Ishikawa (cell line): ENCODE results near the gene ALDH1L1.
A peak's percentile ranks its signal among the peaks of the same experiment; 100 is the strongest.

ENCODE experiments used
- CEBPB ChIP-seq: IDR thresholded peaks from 2 replicates; pipeline ENCODE4 v1.6.1; 2012
- CREB1 ChIP-seq: IDR thresholded peaks from 2 replicates; pipeline ENCODE4 v1.6.1; 2012; ENCODE audit warnings: low read depth
- EP300 ChIP-seq: IDR thresholded peaks from 2 replicates; pipeline ENCODE4 v1.6.1; 2012; ENCODE audit warnings: borderline replicate concordance
- NFIC ChIP-seq: IDR thresholded peaks from 2 replicates; pipeline ENCODE4 v1.6.1; 2012
- RAD21 ChIP-seq: IDR thresholded peaks from 2 replicates; pipeline ENCODE4 v1.6.1; 2012; ENCODE audit warnings: low read depth
- TAF1 ChIP-seq: IDR thresholded peaks from 2 replicates; pipeline ENCODE4 v1.6.1; 2012; ENCODE audit warnings: low read depth, mild to moderate bottlenecking
- TEAD4 ChIP-seq: IDR thresholded peaks from 2 replicates; pipeline ENCODE4 v1.6.1; 2012
- YY1 ChIP-seq: IDR thresholded peaks from 2 replicates; pipeline ENCODE4 v1.6.1; 2012; ENCODE audit warnings: low read depth
- ZBTB7A ChIP-seq: IDR thresholded peaks from 2 replicates; pipeline ENCODE4 v1.6.1; 2012; ENCODE audit warnings: low read depth
- TF ChIP-seq, protein P1 (sequence below): IDR thresholded peaks from 2 replicates; pipeline ENCODE4 v1.6.1; 2012
- TF ChIP-seq, protein P2 (sequence below): IDR thresholded peaks from 2 replicates; pipeline ENCODE4 v1.6.1; 2012; ENCODE audit warnings: low read depth, mild to moderate bottlenecking

GRCh38 chr3:126180477-126181397 is at the start of gene ALDH1L1:
- TF ChIP-seq, protein P1, sequence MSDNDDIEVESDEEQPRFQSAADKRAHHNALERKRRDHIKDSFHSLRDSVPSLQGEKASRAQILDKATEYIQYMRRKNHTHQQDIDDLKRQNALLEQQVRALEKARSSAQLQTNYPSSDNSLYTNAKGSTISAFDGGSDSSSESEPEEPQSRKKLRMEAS, result peak; percentile 86
- TF ChIP-seq TAF1 (0 out of 2 replicates have a peak, but pooled peaks have one; percentile 33), RAD21 (no peak), CREB1 (no peak), EP300 (no peak), NFIC (no peak), YY1 (no peak), ZBTB7A (peak; percentile 35; the same call in 1 of the 2 replicates), TEAD4 (no peak), CEBPB (no peak)
- TF ChIP-seq, protein P2, sequence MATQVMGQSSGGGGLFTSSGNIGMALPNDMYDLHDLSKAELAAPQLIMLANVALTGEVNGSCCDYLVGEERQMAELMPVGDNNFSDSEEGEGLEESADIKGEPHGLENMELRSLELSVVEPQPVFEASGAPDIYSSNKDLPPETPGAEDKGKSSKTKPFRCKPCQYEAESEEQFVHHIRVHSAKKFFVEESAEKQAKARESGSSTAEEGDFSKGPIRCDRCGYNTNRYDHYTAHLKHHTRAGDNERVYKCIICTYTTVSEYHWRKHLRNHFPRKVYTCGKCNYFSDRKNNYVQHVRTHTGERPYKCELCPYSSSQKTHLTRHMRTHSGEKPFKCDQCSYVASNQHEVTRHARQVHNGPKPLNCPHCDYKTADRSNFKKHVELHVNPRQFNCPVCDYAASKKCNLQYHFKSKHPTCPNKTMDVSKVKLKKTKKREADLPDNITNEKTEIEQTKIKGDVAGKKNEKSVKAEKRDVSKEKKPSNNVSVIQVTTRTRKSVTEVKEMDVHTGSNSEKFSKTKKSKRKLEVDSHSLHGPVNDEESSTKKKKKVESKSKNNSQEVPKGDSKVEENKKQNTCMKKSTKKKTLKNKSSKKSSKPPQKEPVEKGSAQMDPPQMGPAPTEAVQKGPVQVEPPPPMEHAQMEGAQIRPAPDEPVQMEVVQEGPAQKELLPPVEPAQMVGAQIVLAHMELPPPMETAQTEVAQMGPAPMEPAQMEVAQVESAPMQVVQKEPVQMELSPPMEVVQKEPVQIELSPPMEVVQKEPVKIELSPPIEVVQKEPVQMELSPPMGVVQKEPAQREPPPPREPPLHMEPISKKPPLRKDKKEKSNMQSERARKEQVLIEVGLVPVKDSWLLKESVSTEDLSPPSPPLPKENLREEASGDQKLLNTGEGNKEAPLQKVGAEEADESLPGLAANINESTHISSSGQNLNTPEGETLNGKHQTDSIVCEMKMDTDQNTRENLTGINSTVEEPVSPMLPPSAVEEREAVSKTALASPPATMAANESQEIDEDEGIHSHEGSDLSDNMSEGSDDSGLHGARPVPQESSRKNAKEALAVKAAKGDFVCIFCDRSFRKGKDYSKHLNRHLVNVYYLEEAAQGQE, result no peak
